HG03354 (cell line): ENCODE measurements around the gene PLA2G3.
"Not testable (repeated sequence)": the region's sequence is repeated elsewhere in the genome, so short reads cannot be mapped to it uniquely, and the experiment has no call there.

Source experiments
- ATAC-seq: cut with Tn5 transposase; IDR thresholded peaks from one replicate; pipeline ENCODE4 v1.9.1; 2021; ENCODE audit warnings: mild to moderate bottlenecking; ENCODE audit not compliant: unreplicated experiment, poor library complexity, severe bottlenecking

The PLA2G3 gene

GRCh38 chr22:31139866-31140716 lies at the start of gene PLA2G3:
Gene PLA2G3 (minus strand): TSS chr22:31140508. CDS start chr22:31140354, 154 bp downstream.
- no peak for ATAC-seq

- no peak for ATAC-seq
Measured at GRCh38 chr22:31187627-31188026, 47.3 kb upstream of the PLA2G3 start.

- no peak for ATAC-seq
Measured at GRCh38 chr22:31185056-31185455, 44.7 kb upstream of the PLA2G3 start.

- ATAC-seq, result no peak
Measured at GRCh38 chr22:31184015-31184414, 43.7 kb upstream of the PLA2G3 start.

GRCh38 chr22:31179345-31179744 lies 39.0 kb upstream of the PLA2G3 start:
- ATAC-seq, result no peak

GRCh38 chr22:31178859-31179258 lies 38.6 kb upstream of the PLA2G3 start:
- no peak for ATAC-seq

- ATAC-seq, result no peak
Measured at GRCh38 chr22:31177420-31178162, 37.3 kb upstream of the PLA2G3 start.

GRCh38 chr22:31176923-31177322 lies 36.6 kb upstream of the PLA2G3 start:
- no peak for ATAC-seq

GRCh38 chr22:31173386-31174145 lies 33.3 kb upstream of the PLA2G3 start:
- ATAC-seq, result no peak

- ATAC-seq, result not testable (repeated sequence)
Measured at GRCh38 chr22:31171734-31172133, 31.4 kb upstream of the PLA2G3 start.

- ATAC-seq, result no peak
Measured at GRCh38 chr22:31170971-31171370, 30.7 kb upstream of the PLA2G3 start.

GRCh38 chr22:31162015-31162765 lies 21.9 kb upstream of the PLA2G3 start:
- no peak for ATAC-seq

GRCh38 chr22:31161386-31161785 lies 21.1 kb upstream of the PLA2G3 start:
- ATAC-seq, result no peak

GRCh38 chr22:31160328-31160978 lies 20.1 kb upstream of the PLA2G3 start:
- ATAC-seq, result peak; percentile 28

GRCh38 chr22:31155422-31155821 lies 15.1 kb upstream of the PLA2G3 start:
- no peak for ATAC-seq

- no peak for ATAC-seq
Measured at GRCh38 chr22:31154975-31155374, 14.7 kb upstream of the PLA2G3 start.

- no peak for ATAC-seq
Measured at GRCh38 chr22:31153357-31153756, 13.0 kb upstream of the PLA2G3 start.

GRCh38 chr22:31151872-31152271 lies 11.6 kb upstream of the PLA2G3 start:
- ATAC-seq, result no peak

GRCh38 chr22:31150615-31151014 lies 10.3 kb upstream of the PLA2G3 start:
- no peak for ATAC-seq
